Measurements from ENCODE around the gene SLC9A7.

- no peak for TF ChIP-seq CTCF (tag by site-specific recombination; IDR thresholded peaks at IDR 0.05)
- TF ChIP-seq REST (tag by site-specific recombination; IDR thresholded peaks at IDR 0.05): no peak
- no peak for TF ChIP-seq ZNF677 (tag by site-specific recombination; IDR thresholded peaks at IDR 0.05)
- no peak for TF ChIP-seq SALL2 (tag by site-specific recombination; IDR thresholded peaks at IDR 0.05; ENCODE audit: borderline replicate concordance)
- TF ChIP-seq, protein P1, sequence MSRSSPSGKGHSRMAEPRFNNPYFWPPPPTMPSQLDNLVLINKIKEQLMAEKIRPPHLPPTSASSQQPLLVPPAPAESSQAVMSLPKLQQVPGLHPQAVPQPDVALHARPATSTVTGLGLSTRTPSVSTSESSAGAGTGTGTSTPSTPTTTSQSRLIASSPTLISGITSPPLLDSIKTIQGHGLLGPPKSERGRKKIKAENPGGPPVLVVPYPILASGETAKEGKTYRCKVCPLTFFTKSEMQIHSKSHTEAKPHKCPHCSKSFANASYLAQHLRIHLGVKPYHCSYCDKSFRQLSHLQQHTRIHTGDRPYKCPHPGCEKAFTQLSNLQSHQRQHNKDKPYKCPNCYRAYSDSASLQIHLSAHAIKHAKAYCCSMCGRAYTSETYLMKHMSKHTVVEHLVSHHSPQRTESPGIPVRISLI (tag by site-specific recombination; IDR thresholded peaks at IDR 0.05): no peak
- TF ChIP-seq ZBTB48 (tag by site-specific recombination; IDR thresholded peaks at IDR 0.05): no peak
- TF ChIP-seq ZNF416 (tag by site-specific recombination; IDR thresholded peaks at IDR 0.05): no peak
- no peak for TF ChIP-seq YY1 (tag by site-specific recombination; IDR thresholded peaks at IDR 0.05)
Measured at GRCh38 chrX:46567388-46567787, 191.5 kb downstream of the SLC9A7 start.
